ENCODE results near the gene TDRKH.

DNA sequence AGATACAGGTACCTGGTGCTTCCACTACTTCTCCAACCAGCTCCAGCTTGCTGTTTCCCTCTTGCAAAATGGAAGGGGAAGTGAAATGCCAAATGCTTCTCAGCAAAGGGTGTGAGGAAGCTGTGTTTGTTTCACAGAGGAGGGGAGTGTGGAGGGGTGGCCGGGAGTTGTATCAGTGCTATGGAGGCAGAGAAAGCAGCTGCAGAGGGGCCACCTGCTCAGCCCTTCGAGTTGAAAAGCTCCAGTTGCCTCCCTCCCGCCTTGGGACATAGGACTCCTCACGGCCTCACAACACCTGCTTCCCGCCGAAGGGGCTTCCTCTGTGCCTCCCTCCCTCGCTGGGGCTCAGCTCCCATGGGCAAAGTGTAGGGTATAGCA is 27.0 kb upstream of the TDRKH start:
- no peak for TF ChIP-seq POLR2A (IDR thresholded peaks at IDR 0.05)
- TF ChIP-seq, protein P1, sequence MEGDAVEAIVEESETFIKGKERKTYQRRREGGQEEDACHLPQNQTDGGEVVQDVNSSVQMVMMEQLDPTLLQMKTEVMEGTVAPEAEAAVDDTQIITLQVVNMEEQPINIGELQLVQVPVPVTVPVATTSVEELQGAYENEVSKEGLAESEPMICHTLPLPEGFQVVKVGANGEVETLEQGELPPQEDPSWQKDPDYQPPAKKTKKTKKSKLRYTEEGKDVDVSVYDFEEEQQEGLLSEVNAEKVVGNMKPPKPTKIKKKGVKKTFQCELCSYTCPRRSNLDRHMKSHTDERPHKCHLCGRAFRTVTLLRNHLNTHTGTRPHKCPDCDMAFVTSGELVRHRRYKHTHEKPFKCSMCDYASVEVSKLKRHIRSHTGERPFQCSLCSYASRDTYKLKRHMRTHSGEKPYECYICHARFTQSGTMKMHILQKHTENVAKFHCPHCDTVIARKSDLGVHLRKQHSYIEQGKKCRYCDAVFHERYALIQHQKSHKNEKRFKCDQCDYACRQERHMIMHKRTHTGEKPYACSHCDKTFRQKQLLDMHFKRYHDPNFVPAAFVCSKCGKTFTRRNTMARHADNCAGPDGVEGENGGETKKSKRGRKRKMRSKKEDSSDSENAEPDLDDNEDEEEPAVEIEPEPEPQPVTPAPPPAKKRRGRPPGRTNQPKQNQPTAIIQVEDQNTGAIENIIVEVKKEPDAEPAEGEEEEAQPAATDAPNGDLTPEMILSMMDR (IDR thresholded peaks at IDR 0.05): no peak

All from esophagus squamous epithelium (tissue), 4 donors.